Psoas muscle (tissue), 8 donors: ENCODE measurements around the gene FAM187B. TPM values are rescaled to one million over a fixed set of nuclear protein-coding genes. Genes with fewer than 3 reads are reported as not detected.

Experiments used
- ATAC-seq, 4 donors: fragments of 200-7000 bp; cut with Tn5 transposase; one replicate each; pipeline ENCODE4 v1.9.1; 2020; ENCODE audit warnings: moderate library complexity in 3 of 4, mild to moderate bottlenecking in 2 of 4
- DNase-seq, 2 donors: peaks; one replicate each; pipeline ENCODE4 v3.0.0-alpha.2; 2020
- H3K27ac ChIP-seq: fragments of 200-600 bp; one replicate; pipeline ENCODE4 v1.8.0; 2022
- H3K27me3 ChIP-seq, 3 donors: fragments of 200-600 bp in 1 of 3; one replicate each; pipeline versions ENCODE4 v1.6.1 to v1.8.0; 2013 to 2022; ENCODE audit warnings: low read length in 2 of 3, mild to moderate bottlenecking in 2 of 3, moderate library complexity in 1 of 3; ENCODE audit not compliant: insufficient read depth in 3 of 3
- H3K36me3 ChIP-seq, 2 donors: fragments of 200-600 bp in 1 of 2; one replicate each; pipeline versions ENCODE4 v1.6.1 to v1.8.0; 2013 to 2022; ENCODE audit warnings: low read depth in 1 of 2, mild to moderate bottlenecking in 1 of 2, moderate library complexity in 1 of 2; ENCODE audit not compliant: insufficient read depth in 1 of 2
- H3K4me1 ChIP-seq: fragments of 200-600 bp; one replicate; pipeline ENCODE4 v1.8.0; 2022
- H3K4me3 ChIP-seq: fragments of 200-600 bp; one replicate; pipeline ENCODE4 v1.8.0; 2022; ENCODE audit warnings: mild to moderate bottlenecking
- H3K9me3 ChIP-seq: fragments of 200-600 bp; one replicate; pipeline ENCODE4 v1.8.0; 2022
- WGBS, 3 donors: extraction: QIAGEN DNeasy Blood & Tissue Kit; methylation state at CpG; one replicate each; pipeline versions ENCODE4 v1.1.6 to v1.1.7; 2013; 5-methylcytosine and 5-hydroxymethylcytosine counted together
- intact Hi-C, 2 donors: fragments of 100-400 bp; cut with DNase I; formaldehyde crosslinking; loops; one replicate each; pipeline versions ENCODE4 v1.11.0 to v1.14.2; 2022
- polyA plus RNA-seq, 3 donors: library from polyadenylated mRNA; stranded (reverse); fragments of 200-250 nt; gene quantifications; one replicate each; pipeline ENCODE4 v1.2.3, GENCODE V29; 2013
- total RNA-seq, 4 donors: library from RNA; stranded (reverse); fragmentation: NEBNext Ultra II Directional in 2 of 4; extraction: Animal tissue kit (Norgen Biotek cat#: 25700) in 2 of 4; gene quantifications; one replicate each; pipeline versions ENCODE4 v1.2.1 to v1.2.4, GENCODE V29; 2021 to 2023
- TF ChIP-seq, protein P1 (sequence below): fragments of 200-600 bp; IDR thresholded peaks from one replicate; pipeline ENCODE4 v1.8.0; 2022; ENCODE audit warnings: antibody characterized with exemption
- donor health status: healthy with polysubstance abuse.
- donor health status: DM: no; HTN: no; CAD: no; lungs with moderate emphysema.
- donor health status: Bipolar disorder and iron deficiency.
- donor health status: healthy.
- donor health status: DM: yes; HTN: yes; CAD: no.
- donor health status: DM: no; HTN: no; CAD: no.
- donor health status: DM: no; HTN: no; CAD: no.
- donor health status: DM: yes; HTN: yes; CAD: no.

Gene FAM187B
- total and polyA plus RNA-seq, 7 donors: 0.03 TPM; not detected in 6

DNA sequence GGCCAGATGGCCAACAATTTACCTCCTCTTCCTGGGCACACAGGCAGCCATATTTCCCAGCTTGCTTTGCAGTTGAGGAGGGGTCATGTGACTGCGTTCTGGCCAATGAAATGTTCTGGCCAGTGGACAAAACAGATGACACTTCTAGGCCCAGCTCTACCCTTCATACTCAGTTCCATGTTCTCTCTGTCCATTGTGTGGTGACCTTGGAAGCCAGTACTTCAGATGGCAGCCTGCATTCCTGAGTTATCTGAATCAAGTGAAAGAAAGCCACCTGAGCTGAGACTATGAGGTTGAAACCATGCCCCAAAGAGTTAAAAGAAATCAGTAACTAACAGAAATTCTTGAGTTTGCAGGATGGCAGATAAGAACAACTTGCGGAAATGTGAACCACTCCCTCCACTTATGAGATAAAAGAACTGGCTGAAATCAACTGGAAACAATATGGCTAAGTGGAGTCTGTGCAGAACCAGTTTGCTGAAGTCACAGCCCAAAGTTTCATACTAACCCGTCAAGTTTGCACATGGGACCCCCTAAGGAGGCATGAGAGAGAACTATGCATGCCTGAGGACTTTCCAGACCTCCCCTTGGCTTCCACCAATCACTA, 8.1 kb downstream of the FAM187B start:
- 56 to 59% (median 56%) methylated on average over 3 of the region's 3 CpGs for WGBS, 3 donors
- intact Hi-C loops: no loop called here
- Histone ChIP-seq H3K27me3 (peaks cover 0 to 2% (median 0%) of the 10 kb centered on the region in 3 donors), H3K4me3 (no peak overlapping the region), H3K27ac (no peak overlapping the region), H3K4me1 (no peaks in the 10 kb centered on the region), H3K9me3 (no peaks in the 10 kb centered on the region), H3K36me3 (no peaks in the 10 kb centered on the region)
- ATAC-seq: no peak
- TF ChIP-seq, protein P1, sequence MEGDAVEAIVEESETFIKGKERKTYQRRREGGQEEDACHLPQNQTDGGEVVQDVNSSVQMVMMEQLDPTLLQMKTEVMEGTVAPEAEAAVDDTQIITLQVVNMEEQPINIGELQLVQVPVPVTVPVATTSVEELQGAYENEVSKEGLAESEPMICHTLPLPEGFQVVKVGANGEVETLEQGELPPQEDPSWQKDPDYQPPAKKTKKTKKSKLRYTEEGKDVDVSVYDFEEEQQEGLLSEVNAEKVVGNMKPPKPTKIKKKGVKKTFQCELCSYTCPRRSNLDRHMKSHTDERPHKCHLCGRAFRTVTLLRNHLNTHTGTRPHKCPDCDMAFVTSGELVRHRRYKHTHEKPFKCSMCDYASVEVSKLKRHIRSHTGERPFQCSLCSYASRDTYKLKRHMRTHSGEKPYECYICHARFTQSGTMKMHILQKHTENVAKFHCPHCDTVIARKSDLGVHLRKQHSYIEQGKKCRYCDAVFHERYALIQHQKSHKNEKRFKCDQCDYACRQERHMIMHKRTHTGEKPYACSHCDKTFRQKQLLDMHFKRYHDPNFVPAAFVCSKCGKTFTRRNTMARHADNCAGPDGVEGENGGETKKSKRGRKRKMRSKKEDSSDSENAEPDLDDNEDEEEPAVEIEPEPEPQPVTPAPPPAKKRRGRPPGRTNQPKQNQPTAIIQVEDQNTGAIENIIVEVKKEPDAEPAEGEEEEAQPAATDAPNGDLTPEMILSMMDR: no peak
- no peak for DNase-seq

- H3K9me3 ChIP-seq: no peaks in the 10 kb centered on the region
- no peak overlapping the region for H3K4me3 ChIP-seq
- intact Hi-C loops: no loop called here
- no peaks in the 10 kb centered on the region for H3K27me3 ChIP-seq
- no peak overlapping the region for H3K27ac ChIP-seq
- no peak for DNase-seq
- 87 to 88% (median 88%) methylated on average over 1 of the region's 1 CpG for WGBS, 3 donors
- no peak for ATAC-seq
- peaks cover 8% of the 10 kb centered on the region for H3K4me1 ChIP-seq
- TF ChIP-seq, protein P1: no peak
- H3K36me3 ChIP-seq: no peaks in the 10 kb centered on the region
Observed at GRCh38 chr19:35219008-35219407, 9.5 kb downstream of the FAM187B start.

- DNase-seq: no peak
- H3K4me1 ChIP-seq: peaks cover 15% of the 10 kb centered on the region
- intact Hi-C loops: no loop called here
- H3K36me3 ChIP-seq: no peaks in the 10 kb centered on the region
- H3K27me3 ChIP-seq: no peaks in the 10 kb centered on the region
- TF ChIP-seq, protein P1: no peak
- no peak for ATAC-seq
- no peak overlapping the region for H3K27ac ChIP-seq
- H3K4me3 ChIP-seq: no peak overlapping the region
- no peaks in the 10 kb centered on the region for H3K9me3 ChIP-seq
Observed at GRCh38 chr19:35217649-35217990, 10.9 kb downstream of the FAM187B start.

DNA sequence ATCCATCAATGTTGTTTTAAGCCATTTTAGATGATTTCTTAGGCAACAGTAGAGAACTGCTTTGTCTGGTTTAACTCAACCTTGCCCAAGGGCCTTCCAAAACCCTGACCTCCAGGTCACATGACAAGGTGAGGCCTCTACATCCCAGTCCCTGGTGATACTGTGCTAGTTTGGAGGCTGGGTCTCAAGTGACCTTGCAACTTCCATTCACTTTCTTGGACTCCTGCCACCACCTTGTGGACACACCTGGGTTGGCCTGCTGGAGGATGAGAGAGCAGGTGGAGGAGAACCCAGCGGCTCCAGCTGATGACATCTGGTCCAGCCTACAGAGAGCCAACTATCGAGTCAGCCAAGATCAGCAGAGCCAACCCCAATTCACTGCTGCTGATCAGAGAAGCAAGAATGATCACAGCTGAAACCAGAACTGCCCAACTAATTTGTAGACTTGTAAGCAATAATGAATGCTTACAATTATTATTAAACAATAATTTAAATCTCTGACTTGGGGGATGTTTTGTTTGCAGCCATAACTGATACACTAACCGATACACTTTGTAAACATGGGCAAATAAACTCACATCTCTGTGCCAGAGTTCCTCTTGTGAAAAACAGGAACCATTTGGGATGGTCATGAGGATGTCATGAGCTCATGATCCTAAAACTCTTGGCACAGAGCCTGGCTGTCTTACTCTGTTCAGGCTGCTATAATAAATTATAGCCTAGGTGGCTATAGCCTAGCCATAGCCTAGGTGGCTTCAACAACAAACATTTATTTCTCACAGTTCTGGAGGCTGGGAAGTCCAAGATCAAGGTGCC, 11.5 kb downstream of the FAM187B start:
- H3K36me3 ChIP-seq: no peaks in the 10 kb centered on the region
- 45 to 54% (median 50%) methylated on average over 3 of the region's 3 CpGs for WGBS, 3 donors
- H3K27ac ChIP-seq: no peak overlapping the region
- TF ChIP-seq, protein P1: no peak
- H3K27me3 ChIP-seq: no peaks in the 10 kb centered on the region
- DNase-seq (no peak), ATAC-seq (no peak)
- H3K4me1 ChIP-seq: peaks cover 20% of the 10 kb centered on the region
- H3K4me3 ChIP-seq: no peak overlapping the region
- intact Hi-C loops: no loop called here
- H3K9me3 ChIP-seq: no peaks in the 10 kb centered on the region
